EH (cell line): Measurements from ENCODE around the gene CLCN4.

Source experiments
- DNase-seq: peaks from one replicate; pipeline ENCODE4 v3.0.0-alpha.2; 2015; ENCODE audit warnings: low read depth

The CLCN4 gene

DNA sequence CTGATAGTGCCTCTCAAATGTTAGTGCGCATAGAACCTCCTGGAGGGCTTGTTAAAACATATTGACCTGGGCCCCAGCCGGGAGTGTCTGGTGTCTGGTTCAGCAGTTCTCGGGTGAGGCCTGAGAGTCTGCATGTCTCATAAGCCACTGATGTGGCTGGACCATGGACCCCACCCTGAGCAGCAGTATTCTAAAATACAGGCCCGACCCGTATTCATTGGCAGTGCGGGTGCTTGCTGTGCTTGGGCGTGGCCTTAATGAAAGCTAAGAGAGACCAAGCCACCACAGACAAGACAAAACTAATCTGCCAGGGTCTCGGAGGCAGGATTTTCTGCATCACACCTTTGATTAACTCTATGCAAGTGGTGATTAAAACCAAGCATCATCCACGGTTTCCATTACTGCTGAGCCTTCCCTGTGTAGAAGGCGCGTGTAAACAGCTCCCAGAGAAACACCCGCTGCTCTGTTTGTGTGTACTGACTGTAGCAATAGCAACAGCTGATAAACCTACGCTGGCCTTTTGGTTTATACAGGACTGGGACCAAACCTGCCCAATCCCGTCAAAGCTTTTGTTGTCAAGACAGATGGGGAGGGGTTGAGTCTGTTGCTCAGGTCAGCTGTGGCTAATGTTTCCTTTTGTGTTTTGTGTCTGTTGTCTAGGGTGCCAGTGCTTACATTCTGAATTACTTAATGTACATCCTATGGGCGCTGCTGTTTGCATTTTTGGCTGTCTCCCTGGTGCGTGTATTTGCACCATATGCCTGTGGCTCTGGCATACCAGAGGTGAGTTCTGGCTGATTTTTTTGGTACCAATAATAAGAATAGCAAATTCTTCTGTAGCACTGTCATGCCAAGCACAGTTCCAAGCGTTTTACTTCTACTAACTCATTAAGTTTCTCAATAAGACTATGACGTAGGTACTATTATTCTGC lies 40.8 kb downstream of the CLCN4 start:
- DNase-seq: no peak

DNA sequence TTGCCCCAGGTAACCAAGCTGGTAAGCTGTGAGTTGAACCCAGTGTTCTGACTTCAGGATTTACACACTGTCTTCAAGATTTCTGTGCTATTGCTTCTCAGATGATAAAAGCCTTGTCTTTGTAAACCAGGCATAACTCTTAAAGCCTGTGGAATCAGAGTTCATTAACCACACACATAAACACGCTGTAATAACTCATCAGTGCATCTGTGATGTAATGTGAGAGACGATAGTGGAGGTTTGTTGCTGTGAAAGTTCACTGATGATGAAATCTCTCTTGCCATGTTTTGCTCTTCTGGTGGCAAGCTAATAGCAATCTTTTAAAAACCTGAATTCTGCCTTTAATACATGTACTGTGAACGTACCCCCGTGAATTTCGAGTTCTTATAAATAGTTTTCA lies 41.5 kb downstream of the CLCN4 start:
- peak; percentile 10 for DNase-seq

- DNase-seq: peak; percentile 36
These were observed 42.4 kb downstream of the CLCN4 start for GRCh38 chrX:10199212-10199611.

DNA sequence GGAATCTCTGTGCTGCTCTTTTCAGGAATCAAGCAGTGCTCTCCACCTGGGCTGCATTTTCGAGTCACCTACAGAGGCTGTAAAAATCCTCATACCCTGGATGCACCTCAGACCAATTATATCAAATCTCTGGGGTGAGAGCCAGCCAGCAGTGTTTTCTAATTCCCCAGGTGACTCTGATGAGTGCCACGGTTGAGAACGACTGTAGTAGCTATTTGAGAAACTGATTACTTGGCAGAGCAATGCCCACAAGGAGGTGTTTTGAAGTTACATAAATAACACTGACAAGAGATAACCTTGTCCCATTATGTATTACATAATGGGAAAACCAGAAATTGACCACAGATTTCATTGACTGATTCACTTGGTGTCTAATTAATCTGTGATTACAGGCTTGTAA lies 46.8 kb downstream of the CLCN4 start:
- DNase-seq: no peak

DNA sequence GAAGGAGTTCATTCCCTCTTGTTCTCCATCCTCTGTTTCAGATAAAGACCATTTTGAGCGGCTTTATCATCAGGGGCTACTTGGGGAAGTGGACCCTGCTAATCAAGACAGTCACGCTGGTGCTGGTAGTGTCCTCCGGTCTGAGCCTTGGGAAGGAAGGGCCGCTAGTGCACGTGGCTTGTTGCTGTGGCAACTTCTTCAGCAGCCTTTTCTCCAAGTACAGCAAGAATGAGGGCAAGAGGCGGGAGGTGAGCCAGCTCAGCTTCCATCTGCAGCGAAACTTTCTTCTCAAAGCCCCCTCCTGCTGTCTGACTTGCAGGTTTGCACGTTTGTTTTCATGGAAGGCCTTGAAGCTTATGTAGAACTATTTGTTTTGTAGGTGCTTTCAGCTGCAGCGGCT lies 49.5 kb downstream of the CLCN4 start:
- no peak for DNase-seq

DNA sequence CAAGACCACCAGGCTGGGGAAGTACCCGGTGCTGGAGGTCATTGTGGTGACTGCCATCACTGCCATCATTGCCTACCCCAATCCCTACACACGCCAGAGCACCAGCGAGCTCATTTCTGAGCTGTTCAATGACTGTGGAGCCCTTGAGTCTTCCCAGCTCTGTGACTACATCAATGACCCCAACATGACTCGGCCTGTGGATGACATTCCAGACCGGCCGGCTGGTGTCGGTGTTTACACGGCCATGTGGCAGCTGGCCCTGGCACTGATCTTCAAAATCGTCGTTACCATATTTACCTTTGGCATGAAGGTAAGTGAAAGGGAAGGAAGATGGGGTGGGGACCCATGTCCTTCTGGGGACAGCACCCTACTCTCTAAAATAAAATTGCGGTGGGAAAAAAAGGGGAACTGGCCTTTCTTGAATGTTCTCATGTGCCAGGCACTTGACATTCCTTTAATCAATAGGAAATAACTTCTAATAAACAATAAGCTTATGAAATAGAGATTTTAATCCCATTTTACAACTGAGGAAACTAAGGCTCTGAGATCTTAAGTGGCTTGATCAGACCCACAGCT lies 51.6 kb downstream of the CLCN4 start:
- DNase-seq: no peak

GRCh38 chrX:10208953-10209352 lies 52.2 kb downstream of the CLCN4 start:
- no peak for DNase-seq

DNA sequence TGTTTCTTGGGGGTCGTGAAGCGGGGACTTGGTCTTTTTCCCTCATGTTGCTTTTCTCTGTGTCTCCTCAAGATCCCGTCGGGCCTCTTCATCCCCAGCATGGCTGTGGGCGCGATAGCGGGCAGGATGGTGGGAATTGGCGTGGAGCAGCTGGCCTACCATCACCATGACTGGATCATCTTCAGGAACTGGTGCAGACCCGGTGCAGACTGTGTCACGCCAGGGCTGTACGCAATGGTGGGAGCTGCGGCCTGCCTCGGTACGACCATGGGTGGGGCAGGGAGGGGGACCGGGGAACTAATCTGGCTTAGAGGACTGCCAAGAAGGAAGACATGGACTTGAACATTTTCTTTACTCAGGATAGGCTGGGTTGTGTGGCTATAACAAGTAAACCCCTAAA lies 55.6 kb downstream of the CLCN4 start:
- DNase-seq: no peak

DNA sequence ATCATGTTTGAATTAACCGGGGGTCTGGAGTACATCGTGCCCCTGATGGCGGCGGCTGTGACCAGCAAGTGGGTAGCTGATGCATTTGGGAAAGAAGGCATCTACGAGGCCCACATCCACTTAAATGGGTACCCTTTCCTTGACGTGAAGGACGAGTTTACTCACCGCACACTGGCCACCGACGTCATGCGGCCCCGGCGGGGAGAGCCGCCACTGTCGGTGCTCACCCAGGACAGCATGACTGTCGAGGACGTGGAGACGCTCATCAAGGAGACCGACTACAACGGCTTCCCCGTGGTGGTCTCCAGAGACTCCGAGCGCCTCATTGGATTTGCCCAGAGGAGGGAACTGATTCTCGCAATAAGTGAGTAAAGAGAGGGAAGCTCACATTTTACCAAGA lies 56.9 kb downstream of the CLCN4 start:
- no peak for DNase-seq

- DNase-seq: no peak
These were observed 59.4 kb downstream of the CLCN4 start for GRCh38 chrX:10216208-10216607.

DNA sequence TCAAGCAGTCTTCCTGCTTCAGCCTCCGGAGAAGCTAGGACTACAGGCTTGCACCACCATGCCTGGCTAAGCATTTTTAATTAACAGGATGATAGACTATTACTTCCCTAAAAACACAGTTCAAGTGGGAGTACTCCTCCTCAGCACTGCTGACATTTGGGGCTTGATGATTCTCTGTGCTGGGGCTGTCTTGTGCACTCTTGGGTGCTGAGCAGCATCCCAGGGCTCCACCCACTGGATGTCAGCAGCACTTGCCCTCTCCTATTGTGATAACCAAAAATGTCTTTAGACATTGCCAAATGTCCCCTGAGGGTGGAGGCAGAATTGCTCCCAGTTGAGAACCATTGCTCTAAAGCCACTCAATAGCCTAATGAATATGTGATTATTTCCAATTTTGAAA lies 60.4 kb downstream of the CLCN4 start:
- DNase-seq: peak; percentile 3

DNA sequence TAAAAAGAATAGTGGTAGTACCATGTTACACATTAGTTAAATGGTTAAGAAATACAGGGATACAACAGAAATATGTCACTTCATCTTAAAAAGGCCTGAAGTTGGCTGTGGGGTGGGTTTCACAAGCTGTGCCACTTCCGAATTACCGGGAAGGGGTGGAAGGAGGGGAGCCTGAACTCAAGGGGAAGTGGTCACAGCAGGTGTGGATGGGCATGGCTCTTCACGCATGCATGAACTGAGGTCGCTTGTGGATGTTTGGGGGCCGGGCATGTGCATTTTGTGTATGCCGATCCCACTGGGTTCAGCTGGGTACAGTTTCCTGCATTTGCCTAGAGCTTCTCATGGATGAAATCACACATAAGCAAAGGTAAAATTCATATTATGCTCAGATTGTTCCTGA lies 64.9 kb downstream of the CLCN4 start:
- DNase-seq: no peak

DNA sequence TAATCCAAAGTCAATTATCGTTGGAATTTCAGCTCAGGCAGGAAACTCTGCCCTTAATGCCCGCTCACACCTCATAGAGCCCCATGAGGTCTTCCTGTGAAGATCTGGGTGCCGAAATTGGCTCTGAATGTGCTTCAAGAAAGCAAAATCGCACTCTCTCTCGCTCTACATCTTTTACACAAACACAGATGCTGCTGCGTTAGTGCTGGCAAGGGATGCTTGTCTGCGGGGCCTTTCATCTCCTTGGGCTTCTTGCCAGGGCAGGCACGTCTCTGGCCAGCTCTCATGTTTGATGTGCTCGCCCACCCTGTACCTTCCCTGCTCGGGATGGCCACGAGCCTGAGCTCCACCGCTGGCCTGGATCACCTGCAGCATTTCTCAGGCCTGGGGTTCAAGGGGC lies 66.5 kb downstream of the CLCN4 start:
- DNase-seq: no peak

GRCh38 chrX:10223781-10224180 lies 67.0 kb downstream of the CLCN4 start:
- DNase-seq: no peak

GRCh38 chrX:10230222-10230621 lies 73.4 kb downstream of the CLCN4 start:
- DNase-seq: no peak

DNA sequence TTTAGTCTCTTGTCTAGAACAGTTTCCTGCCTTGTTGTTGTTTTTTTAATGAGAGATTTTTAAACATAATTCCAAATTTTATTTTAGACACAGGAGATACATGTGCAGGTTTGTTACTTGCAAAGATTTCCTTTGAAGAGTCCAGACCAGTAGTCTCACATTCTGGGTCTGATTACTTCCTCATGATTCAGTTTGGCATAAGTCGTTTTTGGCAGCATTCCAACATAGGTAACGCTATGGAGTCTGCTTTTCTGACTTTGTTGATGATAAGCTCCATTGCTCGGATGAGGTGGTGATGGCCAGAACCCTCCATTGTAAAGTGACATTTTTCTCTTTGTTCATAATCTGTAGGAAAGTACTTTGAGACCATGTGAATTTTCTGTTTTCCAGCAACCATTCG lies 74.7 kb downstream of the CLCN4 start:
- no peak for DNase-seq

GRCh38 chrX:10233173-10233572 lies 76.4 kb downstream of the CLCN4 start:
- DNase-seq: peak; percentile 55

DNA sequence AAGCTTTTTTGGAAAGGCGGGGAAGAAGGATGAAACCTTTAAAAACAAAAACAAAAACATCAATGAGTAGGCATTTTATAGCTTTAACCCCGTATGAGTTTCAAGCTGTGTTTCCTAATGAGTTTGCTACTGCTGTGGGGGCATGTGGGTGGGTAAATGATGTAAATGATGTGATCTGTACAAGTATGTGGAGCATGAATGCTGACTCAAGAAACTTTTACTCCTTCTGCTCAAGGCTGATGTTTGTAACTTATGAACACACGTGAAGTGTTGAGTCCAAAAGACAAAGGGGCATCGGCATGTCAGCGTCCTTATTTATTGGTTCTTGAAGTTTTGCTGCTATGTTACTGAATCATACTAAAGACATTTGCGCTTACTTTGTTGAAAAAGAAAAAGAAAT lies 76.9 kb downstream of the CLCN4 start:
- peak; percentile 24 for DNase-seq

GRCh38 chrX:10235851-10236250 lies 79.1 kb downstream of the CLCN4 start:
- peak; percentile 83 for DNase-seq

GRCh38 chrX:10237241-10237640 lies 80.5 kb downstream of the CLCN4 start:
- no peak for DNase-seq

DNA sequence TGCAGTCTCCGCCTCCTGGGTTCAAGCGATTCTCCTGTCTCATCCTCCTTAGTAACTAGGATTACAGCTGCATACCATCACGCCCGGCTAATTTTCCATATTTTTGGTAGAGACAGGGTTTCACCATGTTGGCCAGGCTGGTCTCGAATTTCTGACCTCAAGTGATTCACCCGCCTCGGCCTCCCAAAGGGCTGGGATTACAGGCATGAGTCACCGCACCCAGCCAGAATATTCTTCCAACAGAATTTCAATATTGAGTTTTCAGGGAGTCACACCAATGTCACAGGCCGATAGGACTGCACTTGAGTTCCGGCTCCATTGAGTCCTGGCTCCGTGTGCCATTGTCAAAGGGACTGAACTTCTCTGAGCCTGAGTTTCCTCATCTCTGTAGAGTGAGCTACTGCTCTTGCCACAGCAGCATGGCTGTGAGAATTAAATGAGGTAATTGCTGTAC lies 82.9 kb downstream of the CLCN4 start:
- peak; percentile 91 for DNase-seq

DNA sequence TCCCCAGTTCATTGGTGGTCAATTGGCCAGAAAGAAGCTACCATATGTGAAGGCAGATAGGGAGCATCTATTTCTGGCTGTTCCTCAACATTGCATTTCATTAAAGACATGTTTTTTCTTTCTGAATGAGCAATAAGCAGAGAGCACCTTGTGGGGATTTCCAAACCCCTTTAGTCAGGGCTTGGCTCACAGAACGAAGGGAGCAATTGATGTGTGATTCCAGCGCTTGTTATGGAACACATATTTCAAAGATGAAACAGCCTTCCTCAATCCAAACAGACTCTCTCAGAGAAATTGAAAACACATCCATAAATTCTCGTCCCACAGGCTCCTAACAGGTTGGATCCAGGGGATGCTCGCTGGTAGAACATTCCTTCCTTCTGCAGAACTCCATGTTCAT lies 84.1 kb downstream of the CLCN4 start:
- peak; percentile 86 for DNase-seq

DNA sequence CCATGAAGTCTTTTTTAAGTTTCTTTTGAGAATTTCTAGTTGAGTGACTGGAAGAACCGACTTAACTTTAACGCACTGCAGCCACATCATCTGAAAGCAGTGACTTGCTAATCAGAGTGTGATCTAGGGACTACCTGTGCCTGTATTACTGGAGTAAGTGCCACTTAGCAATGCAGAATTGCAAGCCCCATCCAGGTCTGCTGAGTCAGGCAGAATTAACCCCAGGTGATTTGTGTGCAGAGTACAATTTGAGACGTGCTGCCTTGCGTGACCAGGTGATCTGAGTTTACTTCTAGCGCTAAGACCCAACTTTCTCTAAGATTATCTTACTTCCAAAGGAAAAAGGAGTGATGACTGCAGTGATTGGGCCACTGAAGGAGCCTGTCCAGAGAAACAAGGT lies 85.3 kb downstream of the CLCN4 start:
- DNase-seq: no peak

GRCh38 chrX:10243106-10243505 lies 86.3 kb downstream of the CLCN4 start:
- DNase-seq: no peak
